Measurements from ENCODE around the gene ATG4B.
"Not testable (repeated sequence)": the region's sequence is repeated elsewhere in the genome, so short reads cannot be mapped to it uniquely, and the experiment has no call there.

ATG4B gene

GRCh38 chr2:241659150-241659739 is 21.8 kb downstream of the ATG4B start:
- DNase-seq (ENCODE audit: low read depth, low spot score): no peak
- H3K27ac ChIP-seq: no peak overlapping the region

- H3K27ac ChIP-seq: no peak overlapping the region
- no peak for DNase-seq (ENCODE audit: low read depth, low spot score)
Observed at GRCh38 chr2:241660593-241661213, 23.2 kb downstream of the ATG4B start.

DNA sequence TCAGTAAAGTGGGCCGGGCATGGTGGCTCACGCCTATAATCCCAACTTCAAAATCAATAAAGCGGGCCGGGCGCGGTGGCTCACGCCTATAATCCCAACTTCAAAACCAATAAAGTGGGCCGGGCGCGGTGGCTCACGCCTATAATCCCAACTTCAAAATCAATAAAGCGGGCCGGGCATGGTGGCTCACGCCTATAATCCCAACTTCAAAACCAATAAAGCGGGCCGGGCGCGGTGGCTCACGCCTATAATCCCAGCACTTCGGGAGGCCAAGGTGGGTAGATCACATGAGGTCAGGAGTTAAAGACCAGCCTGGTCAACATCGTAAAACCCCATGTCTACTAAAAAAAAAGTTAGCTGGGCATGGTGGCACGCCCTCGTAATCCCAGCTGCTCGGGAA is 25.2 kb downstream of the ATG4B start:
- H3K27ac ChIP-seq; DNase-seq (ENCODE audit: low read depth, low spot score): not testable (repeated sequence)

GRCh38 chr2:241665731-241666440 is 28.4 kb downstream of the ATG4B start:
- H3K27ac ChIP-seq: peak overlapping the region; percentile 29

DNA sequence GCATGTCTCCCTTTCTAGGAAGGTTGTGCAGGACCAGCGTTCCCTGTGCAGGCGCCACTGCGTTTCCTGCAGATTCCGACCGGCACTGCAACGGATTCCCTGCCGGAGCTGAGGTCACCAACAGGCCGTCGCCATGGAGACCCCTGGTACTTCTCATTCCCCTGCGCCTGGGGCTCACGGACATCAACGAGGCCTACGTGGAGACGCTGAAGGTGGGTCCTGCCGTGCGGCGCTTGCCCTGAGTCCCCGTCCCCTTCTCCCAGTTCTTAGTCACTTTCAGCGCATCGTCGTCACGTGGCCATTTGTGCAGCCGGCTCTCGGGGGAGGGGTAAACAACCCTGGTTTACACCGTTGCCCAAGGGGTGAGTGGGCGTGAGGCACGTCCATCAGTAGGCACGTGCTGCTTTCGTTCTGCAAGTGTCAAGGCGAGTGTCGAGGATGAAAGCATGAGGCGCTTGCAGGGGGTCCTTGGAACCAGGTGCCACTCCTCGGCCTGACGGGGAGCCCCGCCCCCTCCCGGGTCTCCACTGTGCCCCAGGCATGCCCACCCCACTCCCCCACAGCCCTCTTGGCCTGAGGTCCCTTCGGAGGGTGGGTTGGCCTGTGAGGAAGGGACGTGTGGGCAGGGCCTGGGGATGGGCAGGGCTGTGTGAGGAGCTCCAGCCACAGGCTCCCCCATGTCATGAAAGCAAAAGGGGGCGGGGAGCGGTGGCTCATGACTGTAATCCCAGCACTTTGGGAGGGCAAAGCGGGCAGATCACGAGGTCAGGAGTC is 29.3 kb downstream of the ATG4B start:
- no peak for DNase-seq (ENCODE audit: low read depth, low spot score)
- no peak overlapping the region for H3K27ac ChIP-seq

More at GRCh38 chr2:241665731-241666440, 28.4 kb downstream of the ATG4B start:
- no peak for DNase-seq (ENCODE audit: low read depth, low spot score)

GRCh38 chr2:241668354-241668753 is 30.9 kb downstream of the ATG4B start:
- no peak for DNase-seq (ENCODE audit: low read depth, low spot score)
- H3K27ac ChIP-seq: no peak overlapping the region

GRCh38 chr2:241668839-241669238 is 31.3 kb downstream of the ATG4B start:
- no peak for DNase-seq (ENCODE audit: low read depth, low spot score)
- H3K27ac ChIP-seq: no peak overlapping the region

DNA sequence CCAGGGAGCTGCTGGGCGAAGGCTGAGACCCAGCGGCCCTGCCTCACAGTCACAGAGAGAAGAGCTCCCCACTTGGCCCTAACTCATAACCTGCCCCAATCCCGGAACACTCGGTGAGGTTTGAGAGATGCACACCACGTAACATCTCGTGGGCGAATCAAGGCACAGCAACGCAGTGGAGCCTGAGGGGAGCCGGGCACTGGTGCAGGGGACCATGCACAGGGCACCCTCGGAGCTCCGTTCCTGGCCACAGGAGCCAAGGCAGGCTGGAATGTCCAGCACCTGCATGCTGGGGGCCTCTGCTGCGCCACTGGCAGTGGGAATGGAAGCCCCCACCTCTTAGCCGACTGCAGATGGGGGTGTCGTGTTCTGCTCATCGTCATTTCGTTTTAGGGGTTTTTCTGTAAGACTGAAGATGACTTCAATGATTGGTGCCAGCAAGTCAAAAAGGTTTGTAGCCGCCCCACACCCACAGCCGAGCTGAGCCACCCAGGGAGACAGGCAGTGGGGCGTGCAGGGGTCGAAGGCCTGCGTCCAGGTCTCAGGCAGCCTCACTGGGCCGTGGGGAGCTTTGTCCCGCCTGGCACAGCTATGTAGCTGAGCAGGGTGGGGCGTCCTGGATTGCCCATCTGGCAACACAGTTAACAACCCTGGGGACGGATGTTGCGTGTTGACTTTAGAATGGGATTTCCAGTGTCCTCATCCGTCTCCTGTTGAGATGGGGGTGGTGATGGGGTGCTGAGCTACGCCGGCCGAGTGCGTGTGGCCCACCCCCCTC is 33.0 kb downstream of the ATG4B start:
- H3K27ac ChIP-seq: no peak overlapping the region
- no peak for DNase-seq (ENCODE audit: low read depth, low spot score)

GRCh38 chr2:241671457-241672240 is 34.2 kb downstream of the ATG4B start:
- no peak overlapping the region for H3K27ac ChIP-seq
- DNase-seq (ENCODE audit: low read depth, low spot score): no peak

DNA sequence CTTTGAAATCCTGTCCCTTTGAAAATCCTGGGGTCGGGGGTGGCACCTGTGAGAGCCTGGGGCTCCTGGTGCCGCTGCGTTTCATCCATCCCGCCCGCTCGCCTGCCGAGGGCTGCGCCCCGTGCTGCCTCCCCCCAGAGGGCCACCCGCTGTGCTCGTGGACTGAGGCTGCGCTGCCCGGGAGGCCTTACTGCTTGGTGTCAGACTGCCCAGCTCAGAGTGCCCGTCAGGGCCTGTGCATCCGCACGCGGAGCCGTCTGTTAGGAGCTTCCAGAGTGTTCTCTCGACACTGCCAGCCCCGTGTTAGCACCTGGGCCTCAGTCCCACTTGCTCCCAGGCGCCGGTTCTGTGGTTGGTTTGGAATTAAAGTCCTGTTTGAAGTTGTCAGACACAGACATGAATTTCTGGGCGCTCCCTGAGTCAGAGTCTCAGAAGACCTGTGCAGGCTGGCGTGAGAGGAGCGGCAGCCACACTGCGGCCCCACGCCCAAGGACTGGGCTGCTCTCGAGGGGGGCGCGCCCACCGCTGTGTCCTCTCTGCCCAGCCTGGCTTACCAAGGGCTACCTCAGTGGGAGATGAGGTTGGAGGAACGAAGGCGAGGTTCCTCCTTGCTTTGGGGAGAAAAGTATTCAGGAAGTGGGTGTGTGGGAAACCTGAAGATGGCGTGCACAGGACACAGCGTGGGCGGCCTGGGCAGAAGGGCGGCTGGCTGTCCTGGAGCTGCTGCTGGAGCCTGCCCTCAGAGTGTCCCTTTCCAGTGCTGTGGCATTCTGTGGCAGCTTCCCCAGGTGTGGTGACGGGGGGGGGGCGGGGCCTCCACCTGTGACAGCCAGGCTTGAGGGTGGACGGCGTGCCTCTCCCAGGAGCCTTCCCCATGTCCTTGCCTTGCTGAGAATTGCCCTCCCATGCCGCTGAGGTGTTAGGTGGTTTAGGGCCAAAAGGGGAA is 35.0 kb downstream of the ATG4B start:
- H3K27ac ChIP-seq: no peak overlapping the region
- no peak for DNase-seq (ENCODE audit: low read depth, low spot score)

DNA sequence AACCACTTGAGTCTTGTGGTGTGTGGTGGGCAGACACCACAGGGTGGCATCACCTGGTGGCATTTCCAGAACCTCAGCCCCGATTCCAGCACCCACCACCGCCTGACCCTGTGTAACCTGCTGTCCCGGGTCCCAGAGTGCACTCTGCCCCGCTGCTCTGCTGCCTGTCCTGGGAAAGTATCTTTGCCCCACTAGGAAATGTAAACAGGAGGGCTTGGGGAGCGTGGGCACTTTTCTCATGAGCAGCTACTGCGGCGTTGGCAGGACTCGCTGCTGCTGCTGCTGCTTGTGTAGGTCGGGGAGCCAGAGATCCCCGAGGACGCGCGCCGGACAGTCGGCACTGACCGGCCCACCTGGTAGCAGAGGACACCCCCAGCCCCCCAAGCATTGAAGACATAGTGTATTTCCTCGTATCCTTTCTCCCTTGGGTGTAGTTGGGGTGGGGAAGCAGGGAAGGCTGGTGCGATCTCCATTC is 35.7 kb downstream of the ATG4B start:
- no peak overlapping the region for H3K27ac ChIP-seq
- no peak for DNase-seq (ENCODE audit: low read depth, low spot score)

GRCh38 chr2:241673797-241674725 is 36.6 kb downstream of the ATG4B start:
- DNase-seq (ENCODE audit: low read depth, low spot score): no peak
- no peak overlapping the region for H3K27ac ChIP-seq

DNA sequence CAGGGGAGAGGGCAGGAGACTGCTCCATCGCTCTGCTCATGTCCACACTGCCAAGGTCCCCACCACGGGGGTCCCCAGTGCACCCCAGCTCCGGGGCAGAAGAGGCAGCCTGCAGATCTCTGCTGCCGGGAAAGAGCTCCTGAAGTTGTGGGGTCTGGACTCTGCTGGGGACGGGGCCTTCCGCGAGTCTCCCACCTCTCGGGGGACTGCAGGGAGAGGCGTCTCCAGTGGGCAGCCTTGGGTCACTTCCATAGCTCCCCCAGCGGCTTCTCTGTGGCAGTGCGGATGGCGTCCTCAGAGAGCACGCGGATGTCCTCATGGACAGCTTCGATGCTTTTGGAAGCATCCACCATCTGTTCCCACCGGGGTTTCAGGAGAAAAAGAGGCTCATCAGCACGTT is 38.4 kb downstream of the ATG4B start:
- no peak overlapping the region for H3K27ac ChIP-seq
- DNase-seq (ENCODE audit: low read depth, low spot score): no peak

- no peak overlapping the region for H3K27ac ChIP-seq
- no peak for DNase-seq (ENCODE audit: low read depth, low spot score)
Observed at GRCh38 chr2:241676665-241677064, 39.2 kb downstream of the ATG4B start.

DNA sequence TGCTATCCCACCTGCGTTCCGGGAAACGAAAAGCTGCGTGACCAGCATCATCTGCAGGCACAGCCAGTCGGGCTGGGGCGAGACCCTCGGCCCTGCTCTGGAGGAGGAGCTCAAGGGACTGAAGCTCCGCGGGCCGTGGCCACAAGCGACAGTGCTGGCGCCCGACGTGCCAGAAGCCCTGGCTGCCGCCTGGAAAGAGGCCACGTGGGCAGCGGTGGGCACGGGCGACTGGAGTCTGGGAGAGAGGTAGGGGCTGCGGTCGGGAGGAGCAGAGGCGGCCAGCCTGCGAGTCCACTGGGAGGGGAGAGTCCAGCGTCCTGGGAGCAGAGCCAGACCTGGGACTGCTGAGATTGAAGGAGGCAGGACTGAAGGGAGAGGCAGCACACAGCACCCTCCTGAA is 39.9 kb downstream of the ATG4B start:
- DNase-seq (ENCODE audit: low read depth, low spot score): no peak
- H3K27ac ChIP-seq: no peak overlapping the region

GRCh38 chr2:241678307-241678706 is 40.8 kb downstream of the ATG4B start:
- no peak for DNase-seq (ENCODE audit: low read depth, low spot score)
- H3K27ac ChIP-seq: no peak overlapping the region
